IMR-90 (cell line): ENCODE data around the gene IL20. TPM values are rescaled to one million over a fixed set of nuclear protein-coding genes. Genes with fewer than 3 reads are reported as not detected.

Experiments
- ATAC-seq: fragments of 200-7000 bp; cut with Tn5 transposase; 2 replicates; pipeline ENCODE4 v1.9.1; 2020; ENCODE audit warnings: low read depth, mild to moderate bottlenecking, moderate library complexity
- BruUV-seq: library from RNA; stranded (reverse); fragments of 400-500 nt; replicated peaks from 2 replicates; lab custom pipeline; 2021; lab: Mats Ljungman, UMichigan
- CTCF ChIA-PET: fragments of 300-600 bp; formaldehyde crosslinking; extraction: SDS; loops from one replicate; lab custom pipeline; 2021; ENCODE audit warnings: antibody characterized with exemption; lab: Yijun Ruan, JAX
- POLR2A ChIA-PET: fragments of 300-600 bp; sonication (Branson Sonifier 250); formaldehyde crosslinking; loops from one replicate; lab custom pipeline; 2022; ENCODE audit warnings: antibody characterized with exemption; ENCODE audit not compliant: unreplicated experiment; lab: Charles Lee
- DNase-seq: peaks from one replicate; pipeline ENCODE4 v3.0.0; 2013
- H2AFZ ChIP-seq: replicated peaks from 2 replicates; pipeline ENCODE3; 2013; ENCODE audit warnings: low read length, mild to moderate bottlenecking; ENCODE audit not compliant: poor library complexity
- H2AK5ac ChIP-seq: 2 replicates; pipeline ENCODE4 v1.6.1; 2013; ENCODE audit warnings: low read depth, low read length, inconsistent platforms
- H2AK9ac ChIP-seq: replicated peaks from 2 replicates; pipeline ENCODE3; 2013; ENCODE audit warnings: mild to moderate bottlenecking, low read depth, low read length, moderate library complexity; ENCODE audit not compliant: poor library complexity
- H2BK120ac ChIP-seq: 2 replicates; pipeline ENCODE4 v1.6.1; 2013; ENCODE audit warnings: low read depth, low read length, inconsistent platforms
- H2BK15ac ChIP-seq: 3 replicates; pipeline ENCODE4 v1.6.1; 2013; ENCODE audit warnings: low read depth, low read length, inconsistent platforms
- H2BK20ac ChIP-seq: 2 replicates; pipeline ENCODE4 v1.6.1; 2013; ENCODE audit warnings: low read depth, mild to moderate bottlenecking, inconsistent platforms, low read length, moderate library complexity
- H2BK5ac ChIP-seq: 2 replicates; pipeline ENCODE4 v1.6.1; 2013; ENCODE audit warnings: mild to moderate bottlenecking, low read depth, low read length, inconsistent platforms; ENCODE audit not compliant: poor library complexity, severe bottlenecking
- H3K14ac ChIP-seq: replicated peaks from 2 replicates; pipeline ENCODE4 v1.6.1; 2013; ENCODE audit warnings: low read depth, low read length, inconsistent platforms
- H3K18ac ChIP-seq: 2 replicates; pipeline ENCODE4 v1.6.1; 2013; ENCODE audit warnings: low read depth, low read length, control low read depth
- H3K23ac ChIP-seq: 2 replicates; pipeline ENCODE4 v1.6.1; 2013; ENCODE audit warnings: low read depth, low read length, inconsistent platforms
- H3K27ac ChIP-seq: 2 replicates; pipeline ENCODE4 v1.5.1; 2013; ENCODE audit warnings: mild to moderate bottlenecking, control low read depth, low read length; ENCODE audit not compliant: insufficient read depth
- H3K27me3 ChIP-seq: 2 replicates; pipeline ENCODE4 v1.6.1; 2013; ENCODE audit warnings: low read length; ENCODE audit not compliant: control insufficient read depth, insufficient read depth
- H3K36me3 ChIP-seq: 2 replicates; pipeline ENCODE4 v1.6.1; 2013; ENCODE audit warnings: low read length, mixed read lengths; ENCODE audit not compliant: control insufficient read depth, insufficient read depth
- H3K4ac ChIP-seq: 2 replicates; pipeline ENCODE4 v1.6.1; 2013; ENCODE audit warnings: low read depth, low read length, inconsistent platforms
- H3K4me1 ChIP-seq: 2 replicates; pipeline ENCODE4 v1.6.1; 2013; ENCODE audit warnings: low read length, mixed read lengths; ENCODE audit not compliant: control insufficient read depth, insufficient read depth
- H3K4me2 ChIP-seq: 2 replicates; pipeline ENCODE4 v1.6.1; 2013; ENCODE audit warnings: low read depth, mild to moderate bottlenecking, control low read depth, low read length, moderate library complexity
- H3K4me3 ChIP-seq: 2 replicates; pipeline ENCODE4 v1.5.1; 2013; ENCODE audit warnings: low read depth, mild to moderate bottlenecking, control low read depth, low read length, moderate library complexity; ENCODE audit not compliant: insufficient read depth
- H3K56ac ChIP-seq: 2 replicates; pipeline ENCODE4 v1.6.1; 2013; ENCODE audit warnings: low read length, inconsistent platforms; ENCODE audit not compliant: insufficient read depth; ENCODE audit errors: extremely low read depth
- H3K79me1 ChIP-seq, 2 experiments: 2 replicates each; pipeline ENCODE4 v1.6.1; 2013; ENCODE audit warnings: low read length in 2 of 2, inconsistent platforms in 1 of 2, low read depth in 1 of 2
- H3K9ac ChIP-seq: 2 replicates; pipeline ENCODE4 v1.6.1; 2013; ENCODE audit warnings: low read depth, low read length, control low read depth
- H3K9me1 ChIP-seq: 2 replicates; pipeline ENCODE4 v1.6.1; 2013; ENCODE audit warnings: low read length, inconsistent platforms; ENCODE audit not compliant: insufficient read depth
- H3K9me3 ChIP-seq: 2 replicates; pipeline ENCODE4 v1.6.1; 2013; ENCODE audit warnings: low read length; ENCODE audit not compliant: control insufficient read depth, insufficient read depth
- H4K20me1 ChIP-seq: 2 replicates; pipeline ENCODE4 v1.6.1; 2013; ENCODE audit warnings: low read length, inconsistent platforms; ENCODE audit not compliant: insufficient read depth
- H4K5ac ChIP-seq: 2 replicates; pipeline ENCODE4 v1.6.1; 2013; ENCODE audit warnings: mild to moderate bottlenecking, low read depth, low read length, control low read depth
- H4K8ac ChIP-seq, 2 experiments: 2 replicates each; pipeline ENCODE4 v1.6.1; 2013; ENCODE audit warnings: low read depth in 2 of 2, low read length in 2 of 2, control low read depth in 1 of 2, inconsistent platforms in 1 of 2
- H4K91ac ChIP-seq: 2 replicates; pipeline ENCODE4 v1.6.1; 2013; ENCODE audit warnings: low read depth, low read length, inconsistent platforms; ENCODE audit not compliant: insufficient read depth
- CHD1 ChIP-seq: IDR thresholded peaks from 2 replicates; pipeline ENCODE4 v1.6.1; 2012; ENCODE audit warnings: low read depth, low read length, improper control_type of control experiment
- WGBS, 2 experiments: methylation state at CpG; one replicate each; pipeline versions ENCODE4 v1.1.5 to v1.1.7; 2013; ENCODE audit warnings: missing lambda C conversion rate in 2 of 2; ENCODE audit not compliant: insufficient read length in 1 of 2; ENCODE audit errors: extremely low coverage in 2 of 2; 5-methylcytosine and 5-hydroxymethylcytosine counted together
- dilution Hi-C: fragments of 300-500 bp; cut with HindIII; formaldehyde crosslinking; loops from one replicate; pipeline ENCODE4 v1.14.3; 2018; ENCODE audit warnings: low sequenced_read_pairs; ENCODE audit not compliant: unreplicated experiment
- in situ Hi-C: fragments of 300-500 bp; cut with MboI; formaldehyde crosslinking; loops from 3 replicates; pipeline ENCODE4 v1.14.3; 2019; ENCODE audit warnings: low sequenced_read_pairs, inconsistent platforms, mixed read lengths
- intact Hi-C: fragments of 100-400 bp; cut with micrococcal nuclease; formaldehyde crosslinking; loops from 2 replicates; pipeline ENCODE4 v1.10.0; 2022
- polyA plus RNA-seq, 3 experiments: library from polyadenylated mRNA; depleted of rRNA; stranded (reverse); fragments of >200 nt; gene quantifications; 2 replicates each; pipeline ENCODE4 v1.2.3, GENCODE V29; 2012; ENCODE audit warnings: low replicate concordance in 1 of 3
- total RNA-seq: library from RNA; depleted of rRNA; stranded (reverse); fragments of >200 nt; gene quantifications from 2 replicates; pipeline ENCODE4 v1.2.3, GENCODE V29; 2012

IL20 gene
- total and polyA plus RNA-seq, 2 of the 4 experiments (the other 2 are of a cell fraction), result not detected

DNA sequence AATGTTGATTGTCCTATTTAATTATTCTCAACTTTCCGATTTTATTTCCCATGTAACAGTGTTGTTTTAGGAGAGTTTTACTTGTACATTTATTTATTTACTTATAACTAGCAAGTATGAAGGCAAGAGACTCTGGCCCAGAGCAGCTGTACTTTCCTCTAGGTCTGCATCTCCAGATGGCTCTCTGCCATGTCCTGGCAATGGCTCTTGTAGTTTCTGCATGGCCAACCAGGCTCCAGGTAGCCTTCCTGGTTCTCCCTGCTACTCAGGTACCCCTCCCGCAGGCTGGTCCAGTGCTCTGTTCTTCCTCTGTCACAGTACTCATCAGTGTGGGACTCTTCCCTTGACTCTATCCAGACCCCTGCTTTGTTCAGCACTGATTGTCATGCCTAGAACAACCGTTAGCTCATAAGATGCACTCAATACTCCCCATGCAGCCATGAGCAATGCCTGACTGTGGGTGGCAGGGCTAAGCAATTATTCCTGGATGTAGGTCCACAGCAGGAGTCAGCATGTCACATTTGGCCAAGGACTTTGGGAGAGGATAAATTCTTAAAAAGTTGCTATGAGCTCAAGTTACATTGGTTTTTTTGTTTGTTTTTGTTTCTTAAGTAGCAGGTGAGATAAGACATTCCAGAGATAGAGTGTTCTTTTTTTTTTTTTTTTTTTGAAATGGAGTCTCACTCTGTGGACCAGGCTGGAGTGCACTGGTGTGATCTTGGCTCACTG, 10.9 kb upstream of the IL20 start:
- WGBS, 2 experiments, result 100% methylated on average over 1 of the region's 3 CpGs; no CpG with 5 or more reads in 1 of the 2 experiments

More for the DNA sequence above, 10.9 kb upstream of the IL20 start:
- H3K9me3 ChIP-seq, result no peaks in the 10 kb centered on the region
- no peak overlapping the region for H3K9ac ChIP-seq
- H2BK5ac ChIP-seq, result no peak overlapping the region
- dilution Hi-C loops (no loop called here), intact Hi-C loops (no loop called here), in situ Hi-C loops (no loop called here)
- H3K79me1 ChIP-seq, result no peaks in the 10 kb centered on the region
- no peak for TF ChIP-seq CHD1
- POLR2A ChIA-PET, result no interaction called here
- peak overlapping the region; percentile 3 for H2AFZ ChIP-seq
- no peak overlapping the region for H4K8ac ChIP-seq
- H3K14ac ChIP-seq, result no peak overlapping the region
- no peak overlapping the region for H3K18ac ChIP-seq
- H2BK120ac ChIP-seq, result no peak overlapping the region
- ATAC-seq (no peak), DNase-seq (peak; percentile 10)
- CTCF ChIA-PET, result interaction anchor here (0.9 to 1.4 kb wide), 2 partner anchors 11 to 191 kb away, joined by 3 to 4 read pairs; partner anchors contain the start of gene IL20
- no peak overlapping the region for H2AK9ac ChIP-seq
- no peaks in the 10 kb centered on the region for H4K20me1 ChIP-seq
- no peak overlapping the region for H3K27ac ChIP-seq
- H3K4me2 ChIP-seq, result no peak overlapping the region
- no TSS peak for BruUV-seq
- no peak overlapping the region for H2BK15ac ChIP-seq
- no peak overlapping the region for H4K5ac ChIP-seq
- peaks cover 2% of the 10 kb centered on the region; the same call in 1 of the 2 replicates for H3K4me1 ChIP-seq
- 0 out of 2 replicates have a peak, but pooled peaks cover 4% of the 10 kb centered on the region for H3K9me1 ChIP-seq
- H3K36me3 ChIP-seq, result no peaks in the 10 kb centered on the region
- H4K91ac ChIP-seq, result no peak overlapping the region
- peaks cover 7% of the 10 kb centered on the region for H3K27me3 ChIP-seq
- H3K4ac ChIP-seq, result no peak overlapping the region
- H3K23ac ChIP-seq, result no peak overlapping the region
- no peak overlapping the region for H2AK5ac ChIP-seq
- H3K4me3 ChIP-seq, result no peak overlapping the region
- no peak overlapping the region for H3K56ac ChIP-seq
- H2BK20ac ChIP-seq, result no peak overlapping the region
